GM18858 (cell line): ENCODE results near the gene NSMCE3.

ENCODE experiments used
- ATAC-seq: cut with Tn5 transposase; IDR thresholded peaks from one replicate; pipeline ENCODE4 v1.9.1; 2021; ENCODE audit not compliant: unreplicated experiment

The NSMCE3 gene

GRCh38 chr15:29269485-29270168 is at the start of gene NSMCE3:
TSS of gene NSMCE3 (minus strand) at chr15:29269822. CDS start at chr15:29269705, 117 bp downstream.
- ATAC-seq: peak; percentile 81

GRCh38 chr15:29316422-29316821 is 46.8 kb upstream of the NSMCE3 start:
- no peak for ATAC-seq

GRCh38 chr15:29312387-29312786 is 42.8 kb upstream of the NSMCE3 start:
- no peak for ATAC-seq

GRCh38 chr15:29311696-29312095 is 42.1 kb upstream of the NSMCE3 start:
- ATAC-seq: no peak

GRCh38 chr15:29309139-29309538 is 39.5 kb upstream of the NSMCE3 start:
- ATAC-seq: peak; percentile 70

GRCh38 chr15:29308299-29308698 is 38.7 kb upstream of the NSMCE3 start:
- ATAC-seq: no peak

- ATAC-seq: no peak
Observed at GRCh38 chr15:29305556-29305955, 35.9 kb upstream of the NSMCE3 start.

GRCh38 chr15:29302871-29303270 is 33.2 kb upstream of the NSMCE3 start:
- ATAC-seq: no peak

GRCh38 chr15:29299784-29300183 is 30.2 kb upstream of the NSMCE3 start:
- ATAC-seq: no peak

GRCh38 chr15:29299331-29299730 is 29.7 kb upstream of the NSMCE3 start:
- ATAC-seq: no peak

GRCh38 chr15:29294732-29295325 is 25.2 kb upstream of the NSMCE3 start:
- no peak for ATAC-seq

- no peak for ATAC-seq
Observed at GRCh38 chr15:29291067-29291845, 21.6 kb upstream of the NSMCE3 start.

- ATAC-seq: no peak
Observed at GRCh38 chr15:29289173-29289572, 19.6 kb upstream of the NSMCE3 start.

GRCh38 chr15:29285386-29285785 is 15.8 kb upstream of the NSMCE3 start:
- no peak for ATAC-seq

- ATAC-seq: no peak
Observed at GRCh38 chr15:29283381-29283780, 13.8 kb upstream of the NSMCE3 start.

- no peak for ATAC-seq
Observed at GRCh38 chr15:29280514-29280913, 10.9 kb upstream of the NSMCE3 start.

GRCh38 chr15:29278436-29279105 is 8.9 kb upstream of the NSMCE3 start:
- ATAC-seq: no peak

GRCh38 chr15:29276366-29276765 is 6.7 kb upstream of the NSMCE3 start:
- no peak for ATAC-seq

GRCh38 chr15:29275855-29276254 is 6.2 kb upstream of the NSMCE3 start:
- ATAC-seq: no peak

- ATAC-seq: no peak
Observed at GRCh38 chr15:29274946-29275345, 5.3 kb upstream of the NSMCE3 start.

GRCh38 chr15:29272219-29272618 is 2.6 kb upstream of the NSMCE3 start:
- ATAC-seq: no peak
